Right atrium auricular region (tissue), 2 donors: ENCODE results near the gene TMEM26. TPM values are rescaled to one million over a fixed set of nuclear protein-coding genes. Genes with fewer than 3 reads are reported as not detected.

Experiments used
- DNase-seq: peaks from one replicate; pipeline ENCODE4 v3.0.0-alpha.2; 2019; ENCODE audit warnings: low spot score
- H3K27ac ChIP-seq, 2 donors: fragments of 200-600 bp; sonication (generic); 1 replicate in 1 of 2; 2 replicates in 1 of 2; pipeline ENCODE4 v1.5.1; 2016 to 2019
- H3K27me3 ChIP-seq, 2 donors: fragments of 200-600 bp; sonication (generic); one replicate each; pipeline versions ENCODE4 v1.5.1 to v1.6.0; 2017 to 2019
- H3K36me3 ChIP-seq: fragments of 200-600 bp; sonication (generic); one replicate; pipeline ENCODE4 v1.5.1; 2016
- H3K4me1 ChIP-seq, 2 donors: fragments of 200-600 bp; sonication (generic); one replicate each; pipeline versions ENCODE4 v1.5.1 to v1.6.0; 2017 to 2019
- H3K4me3 ChIP-seq, 2 donors: fragments of 200-600 bp; sonication (generic); 1 replicate in 1 of 2; 2 replicates in 1 of 2; pipeline ENCODE4 v1.5.1; 2017 to 2019; ENCODE audit warnings: mild to moderate bottlenecking in 1 of 2, moderate library complexity in 1 of 2
- H3K9me3 ChIP-seq, 2 donors: fragments of 200-600 bp; sonication (generic); one replicate each; pipeline ENCODE4 v1.5.1; 2019
- total RNA-seq, 2 donors: library from RNA; depleted of rRNA; stranded (reverse); fragments of >200 nt; gene quantifications; one replicate each; pipeline ENCODE4 v1.1.0, GENCODE V29; 2016
- TF ChIP-seq, protein P1 (sequence below), 2 donors: fragments of 200-600 bp; sonication (generic); IDR thresholded peaks; one replicate each; pipeline ENCODE4 v1.5.1; 2019; ENCODE audit warnings: antibody characterized with exemption in 2 of 2

The TMEM26 gene
- total RNA-seq, 2 donors from 2014 or later: 0.08 to 0.11 TPM

- H3K27ac ChIP-seq: no peak overlapping the region
- no peak overlapping the region for H3K4me3 ChIP-seq
- H3K4me1 ChIP-seq: no peaks in the 10 kb centered on the region
- H3K9me3 ChIP-seq: no peaks in the 10 kb centered on the region
- H3K36me3 ChIP-seq: no peaks in the 10 kb centered on the region
- TF ChIP-seq, protein P1, sequence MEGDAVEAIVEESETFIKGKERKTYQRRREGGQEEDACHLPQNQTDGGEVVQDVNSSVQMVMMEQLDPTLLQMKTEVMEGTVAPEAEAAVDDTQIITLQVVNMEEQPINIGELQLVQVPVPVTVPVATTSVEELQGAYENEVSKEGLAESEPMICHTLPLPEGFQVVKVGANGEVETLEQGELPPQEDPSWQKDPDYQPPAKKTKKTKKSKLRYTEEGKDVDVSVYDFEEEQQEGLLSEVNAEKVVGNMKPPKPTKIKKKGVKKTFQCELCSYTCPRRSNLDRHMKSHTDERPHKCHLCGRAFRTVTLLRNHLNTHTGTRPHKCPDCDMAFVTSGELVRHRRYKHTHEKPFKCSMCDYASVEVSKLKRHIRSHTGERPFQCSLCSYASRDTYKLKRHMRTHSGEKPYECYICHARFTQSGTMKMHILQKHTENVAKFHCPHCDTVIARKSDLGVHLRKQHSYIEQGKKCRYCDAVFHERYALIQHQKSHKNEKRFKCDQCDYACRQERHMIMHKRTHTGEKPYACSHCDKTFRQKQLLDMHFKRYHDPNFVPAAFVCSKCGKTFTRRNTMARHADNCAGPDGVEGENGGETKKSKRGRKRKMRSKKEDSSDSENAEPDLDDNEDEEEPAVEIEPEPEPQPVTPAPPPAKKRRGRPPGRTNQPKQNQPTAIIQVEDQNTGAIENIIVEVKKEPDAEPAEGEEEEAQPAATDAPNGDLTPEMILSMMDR (IDR thresholded peaks at IDR 0.05): no peak
- H3K27me3 ChIP-seq: no peaks in the 10 kb centered on the region
- DNase-seq: no peak
These were observed 93.7 kb downstream of the TMEM26 start for GRCh38 chr10:61359452-61359851.

GRCh38 chr10:61357687-61358086, 95.5 kb downstream of the TMEM26 start:
- no peaks in the 10 kb centered on the region for H3K36me3 ChIP-seq
- TF ChIP-seq, protein P1 (IDR thresholded peaks at IDR 0.05): no peak
- H3K4me1 ChIP-seq: no peaks in the 10 kb centered on the region
- no peak overlapping the region for H3K4me3 ChIP-seq
- no peaks in the 10 kb centered on the region for H3K9me3 ChIP-seq
- no peak for DNase-seq
- H3K27ac ChIP-seq: no peak overlapping the region
- H3K27me3 ChIP-seq: no peaks in the 10 kb centered on the region

Other genes with a start within 250 kb of the TMEM26 start
- under 1 TPM in 1 of 2 donors, not detected in 1; 0.35 TPM for gene CABCOCO1, start 209.5 kb upstream of the TMEM26 start, total RNA-seq